Suppressor macrophage treated with lipopolysaccharide for 1 hour (primary cell): ENCODE measurements around the gene KLHL24.
"Not testable (repeated sequence)": the region's sequence is repeated elsewhere in the genome, so short reads cannot be mapped to it uniquely, and the experiment has no call there.

ENCODE experiments used
- DNase-seq, 3 donors: peaks; one replicate each; pipeline ENCODE4 v3.0.0-alpha.2; 2020 to 2022

The KLHL24 gene, protein sequence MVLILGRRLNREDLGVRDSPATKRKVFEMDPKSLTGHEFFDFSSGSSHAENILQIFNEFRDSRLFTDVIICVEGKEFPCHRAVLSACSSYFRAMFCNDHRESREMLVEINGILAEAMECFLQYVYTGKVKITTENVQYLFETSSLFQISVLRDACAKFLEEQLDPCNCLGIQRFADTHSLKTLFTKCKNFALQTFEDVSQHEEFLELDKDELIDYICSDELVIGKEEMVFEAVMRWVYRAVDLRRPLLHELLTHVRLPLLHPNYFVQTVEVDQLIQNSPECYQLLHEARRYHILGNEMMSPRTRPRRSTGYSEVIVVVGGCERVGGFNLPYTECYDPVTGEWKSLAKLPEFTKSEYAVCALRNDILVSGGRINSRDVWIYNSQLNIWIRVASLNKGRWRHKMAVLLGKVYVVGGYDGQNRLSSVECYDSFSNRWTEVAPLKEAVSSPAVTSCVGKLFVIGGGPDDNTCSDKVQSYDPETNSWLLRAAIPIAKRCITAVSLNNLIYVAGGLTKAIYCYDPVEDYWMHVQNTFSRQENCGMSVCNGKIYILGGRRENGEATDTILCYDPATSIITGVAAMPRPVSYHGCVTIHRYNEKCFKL

DNA sequence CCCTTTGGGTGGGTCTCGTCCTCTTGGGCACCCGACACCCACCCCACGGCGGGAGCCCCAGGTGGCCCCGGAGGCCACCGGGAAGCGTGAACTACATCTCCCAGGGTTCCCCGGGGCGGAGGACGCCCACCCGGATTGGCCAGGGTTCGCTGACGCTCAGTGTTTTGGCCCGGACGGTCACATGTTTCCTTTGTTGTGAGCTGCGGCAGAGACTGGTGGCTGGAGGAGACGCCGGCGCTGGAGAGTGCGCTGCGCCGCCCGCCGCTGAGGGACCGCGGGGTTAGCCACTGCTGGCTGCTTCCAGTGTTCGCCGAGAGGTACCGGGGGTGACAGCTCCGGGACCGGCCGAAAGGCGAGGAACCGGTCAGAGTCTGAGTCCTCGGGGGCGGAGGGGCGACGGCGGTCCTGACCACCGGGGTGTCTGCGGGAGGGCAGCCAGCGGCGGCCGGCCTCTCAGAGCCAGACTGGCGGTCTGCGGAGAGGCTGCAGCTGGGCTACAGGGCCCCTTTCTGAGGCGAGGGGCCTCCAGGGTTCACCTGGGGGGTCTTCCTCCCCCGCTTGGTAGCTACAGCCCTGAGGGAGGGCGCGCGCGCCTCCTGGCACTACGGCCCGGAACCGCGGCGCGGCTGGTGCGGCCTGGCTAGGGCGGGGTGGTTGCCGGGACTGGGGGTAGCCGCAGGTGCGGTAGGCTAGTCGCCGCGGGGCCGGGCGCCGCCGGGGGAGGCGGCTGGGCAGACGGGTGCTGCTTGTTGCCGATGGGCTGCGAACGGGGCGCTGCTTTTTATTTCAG is at the start of gene KLHL24:
Gene KLHL24 (plus strand): TSS at position 193 of the 790 bp plus-strand sequence. CDS start 14,734 bp downstream, outside the sequence.
- DNase-seq, result peak; percentile 93 to 95 (median 94)

DNA sequence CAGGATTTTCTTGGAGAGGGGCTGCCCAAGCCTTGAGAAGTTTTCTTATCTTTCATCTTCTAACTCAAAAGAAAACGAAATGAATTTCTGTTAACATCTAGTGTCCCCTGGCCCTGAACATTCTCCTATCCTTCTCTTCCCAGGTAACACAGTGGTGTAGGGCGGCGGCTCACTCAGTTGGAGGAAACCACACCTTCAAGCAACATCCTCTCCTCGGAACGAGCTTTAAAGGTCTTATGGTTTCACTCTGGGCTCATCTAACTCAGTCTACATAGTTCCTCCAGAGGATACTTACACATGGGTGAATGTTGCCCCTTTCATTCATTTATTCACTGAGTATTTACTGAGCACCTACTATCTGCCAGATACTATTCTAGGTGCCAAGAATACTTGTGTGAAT is 48.9 kb upstream of the KLHL24 start:
- DNase-seq, result no peak

DNA sequence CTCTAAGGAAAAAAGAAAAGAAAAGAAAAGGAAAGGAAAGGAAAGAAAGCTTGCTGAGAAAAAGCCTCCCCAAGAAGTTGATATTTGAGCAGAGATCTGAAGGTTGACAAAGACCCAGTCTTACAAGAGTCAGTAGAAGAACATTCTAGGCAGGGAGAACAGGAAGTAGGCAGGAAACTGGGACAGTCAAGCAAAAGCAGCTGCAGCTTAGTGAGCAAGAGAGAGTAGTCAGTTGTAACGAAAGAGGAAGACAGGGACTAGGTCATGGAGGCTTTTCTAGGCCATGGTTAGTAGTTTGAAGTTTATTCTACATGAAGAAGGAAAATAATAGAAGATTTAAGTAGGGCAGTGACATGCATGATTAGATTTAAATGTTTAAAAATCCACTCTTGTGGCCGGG is 48.1 kb upstream of the KLHL24 start:
- DNase-seq, result peak; percentile 58 to 80 (median 74)

DNA sequence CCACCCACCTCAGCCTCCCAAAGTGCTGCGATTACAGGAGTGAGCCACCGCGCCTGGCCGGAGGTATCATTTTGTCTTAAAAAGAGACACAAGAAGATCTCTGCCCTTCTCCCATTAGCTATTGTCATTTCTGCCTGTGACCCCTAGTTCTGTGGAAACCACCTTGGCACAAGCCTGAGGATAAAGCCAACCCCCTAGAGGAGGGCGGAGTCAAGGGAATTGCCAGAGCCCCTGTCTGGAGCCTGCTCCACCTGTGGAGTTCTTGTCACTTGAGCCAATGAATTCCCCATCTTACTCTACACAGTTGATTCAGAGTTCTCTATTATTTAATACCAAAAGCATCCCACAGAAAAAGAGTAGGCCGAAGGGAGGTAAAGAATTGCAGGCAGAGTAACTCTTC is 45.0 kb upstream of the KLHL24 start:
- no peak for DNase-seq

DNA sequence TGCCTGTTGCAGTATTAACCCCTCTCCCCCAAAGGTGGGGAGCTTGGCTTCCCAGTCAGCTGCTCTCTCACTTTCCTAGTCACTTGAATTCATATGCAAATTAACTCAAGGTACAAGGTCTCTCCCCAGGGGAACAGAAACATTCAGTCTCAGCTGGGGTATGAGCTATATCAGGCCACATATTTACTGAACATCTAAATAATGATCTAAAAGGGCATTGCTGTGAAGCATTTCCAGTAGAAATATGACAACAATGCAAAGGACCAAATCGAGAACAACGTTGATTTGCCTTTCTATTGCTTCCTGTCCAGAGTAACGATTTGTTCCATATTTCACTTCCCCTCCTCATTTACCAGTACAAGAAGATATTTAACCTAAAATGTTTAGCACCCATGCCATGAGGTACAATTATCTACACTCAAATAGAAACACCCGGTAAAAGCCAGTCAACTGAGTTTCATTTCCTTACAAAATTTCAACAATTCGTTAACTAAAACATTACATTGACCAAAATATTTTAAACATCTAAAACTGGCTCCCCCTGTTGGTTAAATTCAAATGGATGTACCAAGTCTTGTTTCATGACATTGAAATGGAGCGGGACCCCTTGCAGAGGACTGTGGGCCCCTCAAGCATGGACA is 43.4 kb upstream of the KLHL24 start:
- peak; percentile 46 to 64 (median 62) for DNase-seq

DNA sequence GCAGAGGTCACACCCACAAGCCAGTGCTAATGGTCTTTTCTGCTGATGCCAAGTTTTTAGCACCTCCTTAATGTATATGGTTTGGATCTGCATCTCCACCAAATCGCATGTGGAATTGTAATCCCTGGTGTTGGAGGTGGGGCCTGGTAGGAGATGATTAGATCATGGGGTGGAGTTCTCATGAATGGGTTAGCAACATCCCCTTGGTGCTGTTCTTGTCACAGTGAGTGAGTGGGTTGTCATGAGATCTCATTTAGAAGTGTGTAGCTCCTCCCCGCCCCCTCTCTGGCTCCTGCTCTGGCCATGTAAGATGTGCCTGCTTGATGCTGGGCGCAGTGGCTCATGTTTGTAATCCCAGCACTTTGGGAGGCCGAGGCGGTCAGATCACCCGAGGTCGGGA is 42.6 kb upstream of the KLHL24 start:
- peak; percentile 54 to 69 (median 56) for DNase-seq

DNA sequence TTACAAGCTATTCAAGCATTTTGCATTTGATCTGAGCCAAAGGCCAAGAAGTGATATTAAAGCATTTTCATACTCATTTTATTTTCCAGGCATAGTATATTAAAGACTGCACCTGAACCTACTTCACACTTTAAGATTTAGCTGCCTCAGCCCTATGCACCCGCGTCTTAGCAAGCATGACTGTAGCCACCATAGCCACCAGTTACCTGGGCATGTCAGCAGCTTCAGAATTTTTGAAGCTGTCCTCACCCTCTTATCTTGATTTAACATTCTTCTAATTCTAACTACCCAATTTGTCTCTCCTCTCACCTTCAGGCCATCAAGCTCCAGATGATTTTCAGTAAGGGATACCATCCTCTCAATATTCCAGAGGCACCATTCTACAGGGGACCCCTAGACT is 40.8 kb upstream of the KLHL24 start:
- DNase-seq, result no peak

DNA sequence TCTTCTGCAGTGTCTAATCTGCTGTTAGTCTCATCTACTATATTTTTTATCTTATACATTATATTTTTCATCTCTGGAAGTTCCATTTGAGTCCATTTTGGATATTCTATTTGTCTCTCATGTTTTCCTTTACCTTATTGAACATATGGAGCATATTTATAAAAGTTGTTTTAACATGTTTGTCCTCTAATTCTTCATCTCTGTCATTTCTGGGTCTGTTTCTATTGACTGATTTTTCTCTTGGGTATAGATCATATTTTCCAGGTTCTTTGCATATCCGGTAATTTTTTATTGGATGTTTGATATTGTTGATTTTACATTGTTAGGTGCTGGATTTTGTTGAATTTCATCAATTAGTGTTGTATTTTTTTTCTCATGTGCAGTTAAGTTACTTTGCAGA is 37.5 kb upstream of the KLHL24 start:
- no peak for DNase-seq

DNA sequence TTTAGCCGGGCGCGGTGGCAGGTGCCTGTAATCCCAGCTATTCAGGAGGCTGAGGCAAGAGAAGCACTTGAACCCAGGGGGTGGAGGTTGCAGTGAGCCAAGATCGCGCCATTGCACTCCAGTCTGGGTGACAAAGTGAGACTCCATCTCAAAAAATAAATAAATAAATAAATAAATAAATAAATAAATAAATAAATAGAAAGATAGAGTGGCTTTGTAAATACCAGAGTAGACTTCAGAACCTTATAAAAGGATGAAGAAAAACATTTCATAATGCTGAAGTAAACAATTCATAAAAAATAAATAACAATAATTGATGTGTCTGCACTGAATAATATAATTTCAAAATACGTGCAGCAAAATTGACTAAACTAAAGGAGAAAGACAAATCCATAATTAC is 24.1 kb upstream of the KLHL24 start:
- not testable (repeated sequence) for DNase-seq

DNA sequence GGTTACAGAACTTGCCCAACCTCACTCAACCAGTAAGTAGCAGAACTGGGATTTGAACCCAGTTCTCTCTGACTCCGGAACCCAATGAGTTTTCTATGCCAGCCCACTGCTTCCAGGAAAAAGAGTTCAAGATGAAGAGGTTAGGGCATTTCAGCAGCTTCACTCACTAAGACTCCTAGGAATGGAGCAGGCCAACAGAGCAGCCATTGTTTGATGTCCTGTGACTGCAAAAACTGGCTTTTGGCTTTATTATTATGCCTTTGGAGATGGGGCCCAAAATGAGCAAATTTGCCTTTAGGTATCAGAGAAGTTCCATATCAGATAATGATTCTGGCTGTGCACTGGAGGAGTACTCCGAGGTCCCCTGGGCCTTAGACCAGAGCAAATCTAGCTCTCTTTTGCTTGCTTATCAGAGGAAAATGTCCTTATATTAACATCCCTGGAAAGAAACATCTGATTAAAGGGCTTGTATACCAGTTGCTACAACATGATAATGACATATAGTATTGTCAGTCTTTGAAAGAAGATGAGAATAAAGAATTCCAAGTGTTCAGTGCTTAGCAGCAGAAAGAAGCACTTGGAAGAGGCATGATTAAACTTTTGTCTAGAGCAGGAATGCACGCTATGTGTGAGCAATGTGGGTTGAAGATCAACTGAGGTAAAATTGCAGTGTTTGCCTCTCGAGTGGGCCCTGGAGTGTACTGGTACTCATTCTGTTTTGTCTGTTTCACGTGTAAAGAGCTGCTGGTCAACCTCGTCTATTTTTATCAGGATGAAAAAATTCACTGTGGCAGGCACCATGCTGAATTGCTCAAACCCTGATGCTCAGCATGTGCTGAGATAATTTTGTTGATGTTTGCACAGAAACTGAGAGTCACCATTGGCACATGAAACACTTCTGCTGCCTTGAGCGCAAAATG is 21.8 kb upstream of the KLHL24 start:
- DNase-seq, result no peak

DNA sequence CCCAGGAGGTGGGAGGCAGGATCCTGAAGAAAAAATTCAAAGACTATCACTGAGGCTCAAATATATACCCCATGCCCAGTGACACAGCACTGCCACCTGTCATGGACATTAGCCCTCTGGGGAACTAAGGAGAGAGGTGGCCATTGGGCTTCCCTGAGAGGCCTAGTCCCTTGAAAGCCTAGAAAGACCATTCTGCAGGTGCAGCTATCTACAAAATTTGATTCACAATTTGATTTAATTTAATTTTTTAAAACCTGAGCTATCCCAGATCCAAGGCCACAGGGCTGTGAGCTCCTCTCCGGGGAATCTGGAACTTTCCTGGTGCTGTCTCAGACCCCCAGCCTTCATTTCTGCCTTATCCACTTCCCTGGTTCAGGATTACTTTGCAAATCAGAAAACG is 16.9 kb upstream of the KLHL24 start:
- DNase-seq, result no peak

DNA sequence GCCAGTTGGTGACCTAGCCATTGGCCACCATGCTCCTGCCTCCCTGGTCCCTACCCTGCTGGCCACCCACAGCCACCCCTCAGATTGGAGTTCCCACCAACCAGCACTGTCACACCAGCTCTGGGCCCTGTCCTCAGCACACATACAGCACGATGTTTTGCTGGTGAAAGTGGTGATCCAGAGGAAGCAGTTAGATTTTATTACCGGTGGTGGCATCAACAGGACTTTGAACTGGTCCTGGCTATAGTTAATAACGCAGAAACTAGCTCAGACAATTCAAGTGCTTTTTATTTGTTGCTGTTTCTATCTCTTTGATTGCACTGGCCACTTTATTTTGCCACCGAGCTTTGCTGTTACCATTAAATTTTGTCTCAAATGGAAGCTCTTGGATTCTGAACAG is 16.4 kb upstream of the KLHL24 start:
- no peak for DNase-seq

DNA sequence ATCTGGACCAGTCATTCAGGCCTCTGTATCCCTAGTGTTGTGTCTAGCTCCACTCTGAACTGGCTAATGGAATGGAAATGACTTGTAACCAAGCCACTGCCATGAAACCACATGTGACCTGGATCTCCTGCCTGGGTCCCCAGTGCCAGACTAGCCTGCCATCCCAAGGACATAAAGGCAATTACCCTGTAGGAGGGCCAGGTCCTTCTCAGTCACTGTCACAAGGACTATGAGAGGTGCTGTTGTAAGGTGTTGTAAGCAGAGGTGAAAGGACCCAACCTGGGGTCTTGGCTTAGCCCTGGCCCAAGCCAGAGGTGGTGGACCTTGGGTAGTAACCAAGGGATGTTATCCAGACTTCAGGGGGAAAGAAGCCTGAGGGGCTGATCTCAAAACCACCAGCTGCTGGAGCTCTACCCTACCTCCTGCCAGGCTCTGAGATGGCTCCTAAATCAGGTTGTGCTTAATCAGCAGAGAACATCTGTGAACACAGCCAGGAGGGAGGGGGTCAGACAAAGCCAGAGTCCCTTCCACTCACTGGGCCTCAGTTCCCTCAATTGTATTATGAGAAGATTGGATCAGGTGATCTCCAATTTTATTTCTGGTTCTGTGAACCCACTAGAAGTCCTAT is 15.7 kb upstream of the KLHL24 start:
- DNase-seq, result no peak

DNA sequence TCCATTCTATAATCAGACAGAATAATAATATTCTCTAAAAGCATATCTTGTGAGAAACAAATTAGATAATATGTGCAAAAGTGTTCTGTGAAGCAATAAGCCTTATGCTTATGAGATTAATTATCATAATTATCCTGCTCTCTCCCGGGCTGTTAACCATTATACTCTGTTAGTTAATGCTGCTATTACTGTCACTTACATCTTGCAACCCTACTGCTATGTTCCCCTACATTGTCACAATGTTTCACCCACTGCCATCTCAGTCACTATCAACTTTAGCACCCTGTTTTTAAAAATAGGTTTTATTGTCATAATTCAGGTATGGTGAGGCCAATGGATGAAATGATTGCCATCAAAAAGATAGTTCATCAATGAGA is 15.2 kb upstream of the KLHL24 start:
- no peak for DNase-seq

DNA sequence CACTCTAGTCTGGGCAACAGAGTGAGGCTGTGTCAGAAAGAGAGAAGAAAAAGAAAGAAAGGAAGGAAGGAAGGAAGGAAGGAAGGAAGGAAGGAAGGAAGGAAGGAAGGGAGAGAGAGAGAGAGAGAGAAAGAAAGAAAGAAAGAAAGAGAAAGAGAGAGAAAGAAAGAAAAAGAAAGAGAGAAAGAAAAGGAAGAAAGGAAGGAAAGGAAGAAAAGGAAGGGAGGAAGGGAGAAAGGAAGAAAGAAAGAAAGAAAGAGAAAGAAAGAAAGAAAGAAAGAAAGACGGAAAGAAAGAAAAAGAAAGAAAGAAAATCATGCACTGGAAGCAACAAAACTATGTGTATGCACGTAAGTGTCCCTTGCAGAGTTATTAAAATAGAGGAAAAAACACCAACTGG is 12.9 kb upstream of the KLHL24 start:
- DNase-seq, result not testable (repeated sequence)

DNA sequence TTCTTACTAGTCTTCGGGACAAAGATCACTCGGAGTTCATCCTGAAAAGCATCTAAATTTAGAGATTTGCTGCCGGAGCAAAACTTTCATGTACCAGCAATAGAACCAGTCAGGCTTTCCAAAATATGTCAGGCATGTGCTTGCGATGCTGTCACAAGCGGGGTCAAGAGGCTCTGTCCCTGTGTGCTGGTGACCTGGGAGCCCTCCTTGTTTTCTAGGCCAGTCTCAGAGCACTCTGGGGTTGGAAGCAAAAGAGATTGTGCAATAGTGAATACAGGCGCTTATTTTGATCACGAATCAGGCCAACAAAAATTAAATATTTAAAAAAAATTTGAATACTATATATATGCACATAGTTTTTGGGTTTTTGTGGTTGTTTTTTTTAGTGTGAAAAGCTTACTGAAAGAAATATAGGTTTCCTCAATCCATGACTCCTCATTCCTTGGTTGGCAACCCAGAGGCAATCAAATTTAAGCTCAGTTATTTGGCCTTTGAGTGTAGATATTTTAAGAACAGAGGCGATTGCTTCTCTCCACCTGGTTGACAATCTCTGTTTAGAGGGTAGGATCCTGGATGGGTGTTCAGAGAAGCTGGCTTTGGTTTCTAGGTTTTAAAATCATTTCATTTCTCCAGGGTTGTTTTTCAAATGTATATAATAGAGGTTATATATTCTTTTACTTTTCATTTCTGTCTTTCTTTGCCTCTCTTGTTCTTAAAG is 8.4 kb upstream of the KLHL24 start:
- no peak for DNase-seq

DNA sequence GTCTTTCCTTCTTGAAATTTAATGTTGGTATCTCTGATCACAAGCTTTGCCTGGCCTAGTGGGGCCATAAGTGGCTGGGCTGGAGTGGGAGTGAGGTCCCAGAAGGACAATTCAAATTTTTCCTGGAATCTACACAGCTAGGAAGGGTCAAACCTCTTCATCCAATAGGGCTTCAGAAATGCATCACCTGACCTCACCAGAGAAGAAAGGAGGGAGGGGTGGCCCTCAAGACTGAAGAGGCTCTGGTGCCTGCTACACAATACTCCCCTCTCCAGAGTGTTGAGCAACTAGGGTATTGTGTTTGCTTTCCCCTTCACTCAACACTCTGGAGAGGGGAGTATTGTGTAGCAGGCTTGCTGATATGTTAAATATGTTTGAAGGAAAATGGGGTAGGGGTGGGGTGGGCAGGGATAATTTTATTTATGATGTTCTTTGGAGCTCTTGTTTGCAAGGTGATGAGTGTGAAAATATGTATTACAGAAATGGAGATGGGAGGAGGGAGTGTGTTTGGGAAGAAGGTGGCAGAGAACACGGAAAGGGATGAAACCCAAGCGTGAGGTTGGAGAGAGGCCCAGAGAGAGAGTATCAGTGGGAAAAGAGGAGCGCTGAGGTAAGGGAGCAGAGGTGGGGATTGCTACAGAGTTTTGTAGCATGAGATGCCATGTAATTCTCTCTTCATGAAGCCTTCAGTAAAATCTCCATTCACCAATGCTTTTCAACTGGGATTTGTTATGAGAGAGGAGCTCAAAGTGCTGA is 5.7 kb upstream of the KLHL24 start:
- no peak for DNase-seq

DNA sequence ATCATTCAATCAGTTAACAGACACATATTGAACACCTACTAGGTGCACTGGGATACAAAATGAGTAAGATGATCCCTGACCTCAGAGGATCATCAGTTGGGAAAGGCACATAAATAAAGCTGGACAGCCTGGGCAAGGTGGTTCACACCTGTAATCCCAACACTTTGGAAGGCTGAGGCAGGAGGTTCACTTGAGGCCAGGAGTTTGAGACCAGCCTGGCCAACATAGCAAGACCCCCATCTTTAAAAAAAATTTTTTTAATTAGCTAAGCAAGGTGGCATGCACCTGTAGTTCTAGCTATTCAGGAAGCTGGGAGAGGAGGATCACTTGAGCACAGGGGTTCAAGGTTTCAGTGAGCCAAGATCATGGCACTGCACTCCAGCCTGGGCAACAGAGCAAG is 3.7 kb upstream of the KLHL24 start:
- DNase-seq, result no peak

DNA sequence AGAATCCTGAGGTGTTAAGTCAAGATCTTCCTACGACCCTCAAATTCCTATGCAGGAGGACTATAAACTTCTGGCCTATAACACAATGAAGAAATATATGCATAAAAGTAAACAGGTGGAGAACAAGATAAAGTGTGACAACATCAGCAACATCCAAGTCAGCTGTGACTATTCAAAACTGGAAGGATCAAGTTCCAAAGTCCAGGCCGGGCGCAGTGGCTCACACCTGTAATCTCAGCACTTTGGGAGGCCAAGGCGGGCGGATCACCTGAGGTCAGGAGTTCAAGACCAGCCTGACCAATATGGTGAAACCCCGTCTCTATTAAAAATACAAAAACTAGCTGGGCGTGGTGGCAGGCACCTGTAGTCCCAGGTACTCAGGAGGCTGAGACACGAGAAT is 2.7 kb upstream of the KLHL24 start:
- not testable (repeated sequence) for DNase-seq

DNA sequence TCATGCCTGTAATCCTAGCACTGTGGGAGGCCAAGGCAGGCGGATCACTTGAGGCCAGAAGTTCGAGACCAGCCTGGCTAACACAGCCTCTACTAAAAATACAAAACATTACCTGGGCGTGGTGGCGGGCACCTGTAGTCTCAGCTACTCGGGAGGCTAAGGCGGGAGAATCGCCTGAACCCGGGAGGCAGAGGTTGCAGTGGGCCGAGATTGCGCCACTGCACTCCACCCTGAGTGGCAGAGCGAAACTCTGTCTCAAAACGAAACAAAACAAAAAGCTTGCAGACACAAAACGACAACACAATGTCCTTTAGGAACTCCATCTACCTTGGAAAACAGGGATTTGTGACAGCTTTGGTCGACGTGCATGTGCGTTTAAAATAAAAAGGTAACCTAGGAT is 716 bp upstream of the KLHL24 start:
- no peak for DNase-seq
